Measurements from ENCODE around the gene STK11.

The STK11 gene

GRCh38 chr19:1211494-1212234 lies 6.1 kb downstream of the STK11 start:
- DNase-seq = no peak

GRCh38 chr19:1213391-1214286 lies 8.1 kb downstream of the STK11 start:
- no peak for DNase-seq

GRCh38 chr19:1214299-1214861 lies 8.8 kb downstream of the STK11 start:
- DNase-seq = no peak

- DNase-seq = no peak
These were observed 9.5 kb downstream of the STK11 start for GRCh38 chr19:1214862-1215731.

- no peak for DNase-seq
These were observed 11.2 kb downstream of the STK11 start for GRCh38 chr19:1216756-1217155.

GRCh38 chr19:1217366-1217765 lies 11.8 kb downstream of the STK11 start:
- no peak for DNase-seq

GRCh38 chr19:1218751-1219567 lies 13.4 kb downstream of the STK11 start:
- DNase-seq = no peak

- no peak for DNase-seq
These were observed 14.4 kb downstream of the STK11 start for GRCh38 chr19:1219786-1220476.

- no peak for DNase-seq
These were observed 14.9 kb downstream of the STK11 start for GRCh38 chr19:1220477-1220930.

GRCh38 chr19:1220976-1221903 lies 15.7 kb downstream of the STK11 start:
- DNase-seq = no peak

GRCh38 chr19:1221904-1222255 lies 16.3 kb downstream of the STK11 start:
- no peak for DNase-seq

- no peak for DNase-seq
These were observed 16.8 kb downstream of the STK11 start for GRCh38 chr19:1222394-1222793.

- DNase-seq = no peak
These were observed 17.7 kb downstream of the STK11 start for GRCh38 chr19:1223018-1223855.

- DNase-seq = no peak
These were observed 18.7 kb downstream of the STK11 start for GRCh38 chr19:1224047-1224825.

GRCh38 chr19:1224847-1225246 lies 19.3 kb downstream of the STK11 start:
- no peak for DNase-seq

- DNase-seq = no peak
These were observed 20.1 kb downstream of the STK11 start for GRCh38 chr19:1225440-1226226.

GRCh38 chr19:1226227-1226518 lies 20.6 kb downstream of the STK11 start:
- no peak for DNase-seq

All from NCI-H1417 treated with DMSO at 0.1 percent for 48 hours (cell line).